Fibroblast of upper back skin (primary cell): Measurements from ENCODE around the gene RNF150.

ENCODE experiments used
- DNase-seq: peaks from one replicate; pipeline ENCODE4 v3.0.0-alpha.2; 2013

Gene RNF150

DNA sequence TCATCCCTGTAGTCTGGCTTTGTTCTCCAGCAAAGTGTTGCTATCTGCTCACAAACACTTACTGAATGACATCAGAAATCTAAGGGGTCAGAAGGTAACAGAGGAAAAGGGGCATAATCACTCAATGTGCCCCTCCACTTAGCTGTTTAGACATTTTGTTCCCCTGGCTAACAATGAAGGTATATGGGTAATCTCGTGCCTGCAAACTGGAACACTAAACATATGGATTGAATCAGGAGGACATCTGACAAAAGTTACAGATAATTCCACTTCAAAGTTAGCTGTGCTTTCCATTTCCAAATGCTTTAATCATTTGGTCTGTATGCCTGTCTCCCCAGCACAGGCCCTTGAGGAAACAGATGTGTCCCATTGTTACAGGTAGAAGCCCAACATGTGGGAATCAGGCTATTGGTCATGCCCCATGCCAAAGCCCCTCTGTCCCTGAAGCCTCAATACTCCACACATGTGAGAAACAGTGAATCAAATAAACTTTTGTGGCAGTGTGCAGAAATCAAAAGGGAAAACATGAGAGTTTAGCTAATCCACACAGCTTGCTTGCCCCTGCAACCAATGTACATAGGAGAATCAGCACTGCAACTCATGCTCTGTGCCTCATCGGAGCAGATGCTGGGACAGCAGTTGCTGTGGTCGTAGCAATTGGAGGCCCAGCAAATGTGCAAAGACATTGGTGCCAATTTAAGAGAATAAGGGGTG is 111.7 kb downstream of the RNF150 start:
- peak; percentile 67 for DNase-seq

DNA sequence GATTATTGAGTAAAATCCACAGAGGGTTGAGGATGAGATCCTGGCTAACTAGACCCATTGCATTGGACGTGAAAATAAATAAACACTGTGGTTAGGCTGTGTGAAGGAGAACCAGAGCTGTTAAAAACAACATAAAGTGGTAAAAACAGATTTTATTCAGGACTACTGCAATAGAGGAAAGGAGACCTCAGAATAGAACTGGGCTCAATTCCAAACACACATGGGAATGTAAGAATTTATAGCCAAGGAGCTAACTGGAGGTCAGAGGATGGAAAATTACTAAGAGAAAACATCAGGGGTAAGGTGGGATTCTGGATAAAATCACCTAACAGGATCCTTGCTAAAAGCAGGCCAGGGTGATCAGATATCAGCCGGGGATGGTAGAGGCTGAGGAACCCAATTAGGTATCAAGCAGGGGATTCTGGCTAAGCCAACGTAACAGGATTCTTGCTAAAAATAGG is 112.4 kb downstream of the RNF150 start:
- DNase-seq: peak; percentile 87

DNA sequence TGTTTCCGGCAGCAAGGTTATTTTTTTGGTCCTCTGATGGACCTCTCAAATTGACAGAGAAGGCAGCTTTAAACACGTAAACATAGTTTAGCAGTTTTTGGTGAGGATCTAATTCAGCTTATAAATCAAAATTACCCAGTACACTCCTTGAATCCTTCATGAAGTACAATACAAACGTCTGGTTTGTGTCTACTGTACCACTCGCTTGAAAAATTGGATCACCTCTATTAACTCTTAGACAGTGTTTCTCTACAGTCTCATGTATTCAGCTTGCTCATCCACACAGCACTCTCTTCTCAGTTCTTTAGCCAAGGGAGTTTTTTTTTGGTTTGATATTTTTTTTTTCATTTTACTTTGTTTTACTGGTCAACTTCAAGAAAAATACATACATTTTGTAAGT is 113.5 kb downstream of the RNF150 start:
- DNase-seq: no peak

DNA sequence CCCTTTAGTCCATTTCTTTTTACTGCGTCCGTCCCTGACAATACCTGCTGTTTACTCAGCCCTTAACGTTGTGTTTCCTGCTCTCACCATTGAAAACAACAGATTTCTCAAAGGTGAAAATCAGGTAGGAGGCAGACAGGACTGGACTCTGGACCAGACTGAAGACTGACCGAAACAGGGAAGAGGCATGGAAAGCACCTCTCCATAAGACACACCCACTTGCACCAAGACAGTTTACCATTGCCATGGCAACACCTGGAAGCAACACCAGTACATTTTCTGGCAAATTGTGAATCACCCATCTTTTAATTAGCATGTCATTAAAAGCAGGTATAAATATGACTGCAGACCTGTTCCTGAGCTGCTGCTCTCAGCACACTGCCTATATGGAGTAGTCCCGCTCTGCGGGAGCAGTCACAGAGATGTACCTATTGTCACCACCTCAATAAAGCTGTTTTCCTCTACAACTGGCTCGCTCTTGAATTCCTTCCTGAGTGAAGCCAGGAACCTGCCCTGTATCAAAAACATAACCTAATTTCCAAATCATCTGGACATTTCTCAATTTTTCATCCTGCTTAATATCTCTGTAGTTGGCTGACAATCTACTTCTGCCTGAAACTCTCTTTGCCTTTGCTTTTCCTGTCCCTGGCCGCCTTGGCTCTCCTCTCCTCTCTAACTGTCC is 117.0 kb downstream of the RNF150 start:
- no peak for DNase-seq

DNA sequence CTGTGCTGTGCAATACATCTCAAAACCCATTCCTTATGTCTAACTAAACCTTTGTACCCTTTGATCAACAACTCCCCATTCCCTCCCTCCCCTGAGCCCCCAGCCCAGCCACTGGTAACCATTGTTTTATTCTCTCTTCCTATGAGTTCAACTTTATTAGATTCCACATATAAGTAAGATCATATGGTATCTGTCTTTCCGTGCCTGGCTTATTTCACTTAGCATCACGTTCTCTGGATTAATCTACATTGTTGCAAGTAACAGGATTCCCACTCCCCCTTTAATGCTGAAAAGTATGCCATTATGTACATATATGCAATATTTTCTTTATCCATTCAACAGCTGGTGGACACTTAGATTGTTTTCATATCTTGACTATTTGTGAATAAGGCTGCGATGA is 119.4 kb downstream of the RNF150 start:
- DNase-seq: no peak

DNA sequence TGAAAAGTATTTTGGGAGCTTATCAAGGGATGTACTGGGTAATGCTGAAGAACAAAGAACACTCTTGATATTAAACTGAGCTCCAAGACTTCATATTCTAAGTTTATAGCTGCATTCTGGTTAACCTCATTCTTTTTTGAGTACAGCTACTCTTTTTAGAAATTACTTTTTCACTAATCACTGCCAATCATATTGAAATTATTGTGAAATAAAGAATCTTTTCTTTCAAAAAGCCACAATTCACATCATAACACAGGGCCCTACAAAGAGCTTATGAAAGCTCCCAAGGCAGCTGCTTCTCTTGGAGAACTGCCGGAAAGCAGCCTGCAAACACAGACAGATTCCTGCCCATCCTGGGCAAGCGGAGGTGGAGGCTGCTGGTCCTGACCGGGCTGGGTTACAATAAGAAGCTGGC is 121.4 kb downstream of the RNF150 start:
- no peak for DNase-seq

DNA sequence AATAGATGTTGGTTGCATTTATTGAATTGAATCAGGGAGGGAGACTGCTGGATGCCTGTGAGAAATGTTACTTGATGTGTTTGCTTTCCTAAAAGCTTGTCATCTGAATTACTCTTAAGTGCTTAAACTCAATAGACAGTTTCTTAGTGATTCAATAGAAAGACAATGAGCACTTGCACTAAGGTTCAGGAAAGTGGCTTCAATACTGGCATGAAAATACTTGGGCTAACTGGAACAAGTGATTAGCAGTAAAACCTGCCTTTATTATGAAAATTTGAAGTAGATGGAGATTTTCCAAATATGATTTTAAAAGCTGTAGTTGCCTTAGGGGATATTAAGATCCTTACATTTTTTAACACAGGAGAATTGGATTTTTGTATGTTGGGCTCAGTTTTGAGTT is 123.3 kb downstream of the RNF150 start:
- DNase-seq: no peak

DNA sequence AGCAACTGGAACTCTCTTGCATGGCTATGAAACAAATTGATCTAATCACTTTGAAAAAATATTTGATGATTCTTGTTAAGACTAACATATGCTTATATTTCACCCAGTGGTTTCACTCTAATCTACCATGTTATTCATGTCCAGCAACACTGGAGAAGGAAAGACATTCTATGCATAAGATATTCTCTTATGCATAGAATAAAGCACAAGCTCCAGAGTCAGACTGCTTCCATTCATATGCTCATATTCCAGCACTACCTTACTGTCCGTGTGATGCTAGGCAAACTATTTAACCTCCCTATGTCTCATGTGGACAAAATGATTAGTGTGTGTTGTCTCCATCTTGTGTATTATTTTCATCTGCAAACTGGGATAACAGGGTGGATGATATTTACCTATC is 124.1 kb downstream of the RNF150 start:
- no peak for DNase-seq

DNA sequence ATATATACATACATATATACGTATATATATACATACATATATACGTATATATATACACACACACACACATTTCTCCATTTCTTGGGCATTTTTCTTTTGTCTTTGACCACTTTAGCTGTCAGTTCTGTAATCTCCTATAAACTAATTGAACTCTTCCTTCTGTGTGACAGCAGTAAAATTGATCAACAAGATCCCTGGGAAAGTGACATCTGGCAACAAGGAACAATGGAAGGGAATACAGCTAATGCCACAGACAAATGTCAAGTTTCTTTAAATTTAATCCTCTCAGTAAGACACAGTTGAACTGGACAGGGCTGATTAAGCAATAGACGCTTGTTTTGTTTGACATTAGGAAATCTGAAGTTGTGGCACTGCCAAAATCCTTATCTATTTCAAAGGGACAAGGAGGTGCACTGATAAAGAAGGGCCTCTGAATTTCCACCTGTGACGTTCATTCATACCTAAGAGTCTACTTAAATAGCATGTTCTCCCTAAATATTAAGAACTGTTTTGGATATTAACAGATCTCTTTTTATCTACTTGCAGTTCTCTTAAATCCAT is 126.9 kb downstream of the RNF150 start:
- no peak for DNase-seq

DNA sequence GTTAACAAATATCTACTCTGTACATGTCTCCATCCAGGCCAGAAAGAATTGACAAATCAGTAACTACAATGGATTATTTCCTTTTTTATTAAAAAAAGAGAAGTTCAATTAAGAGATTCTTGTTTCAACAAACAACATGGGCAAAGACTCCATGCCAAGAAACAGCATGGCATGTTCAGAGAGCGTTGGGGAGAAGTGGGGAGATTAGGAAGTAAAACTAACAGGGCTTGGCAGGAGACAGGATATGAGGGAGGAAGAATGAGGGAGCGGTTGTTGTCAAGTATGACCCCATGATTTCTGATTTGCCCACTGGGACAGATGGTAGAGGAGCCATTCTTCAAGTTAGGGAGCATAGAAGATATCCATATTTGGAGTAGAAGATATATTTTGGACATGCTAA is 128.4 kb downstream of the RNF150 start:
- no peak for DNase-seq

DNA sequence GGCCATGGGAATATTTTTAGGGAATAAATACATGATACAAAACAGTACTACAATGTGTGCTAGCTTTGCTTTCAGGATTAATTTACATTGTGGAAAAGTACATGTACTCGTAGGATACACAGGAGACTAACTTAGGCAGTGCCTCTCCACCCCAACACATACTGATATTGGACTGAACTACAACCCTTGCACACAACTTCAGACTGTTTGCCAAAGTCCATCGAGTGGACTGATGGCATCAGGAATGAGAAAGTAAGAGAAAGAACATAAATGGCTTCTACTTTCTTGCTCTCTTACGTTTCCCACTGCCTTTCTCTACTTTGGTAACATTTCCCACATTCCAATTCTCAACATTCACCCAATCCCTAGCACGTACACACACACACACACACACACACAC is 130.1 kb downstream of the RNF150 start:
- no peak for DNase-seq

DNA sequence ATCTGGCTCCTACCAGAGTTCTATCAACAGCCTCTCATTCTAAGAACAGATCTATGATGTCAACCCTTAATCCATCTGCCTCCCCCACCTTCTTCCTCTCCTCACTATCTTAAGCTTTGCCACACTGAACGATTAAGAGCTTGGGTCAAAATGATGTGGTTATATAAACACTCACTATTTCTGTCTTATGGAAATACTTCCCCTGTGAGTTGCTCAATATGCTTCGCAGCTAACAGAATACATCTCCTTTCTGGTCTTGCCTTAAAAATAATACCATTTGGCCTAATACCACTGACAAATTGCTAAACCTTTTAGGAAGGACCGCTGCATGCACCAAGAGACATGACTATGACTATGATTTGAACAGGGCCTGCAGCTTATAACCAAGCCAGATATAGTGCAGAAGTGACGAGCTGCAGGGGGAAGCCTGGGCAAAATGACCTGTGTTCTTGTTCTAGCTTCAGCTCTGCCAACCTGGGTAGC is 130.9 kb downstream of the RNF150 start:
- DNase-seq: peak; percentile 86

DNA sequence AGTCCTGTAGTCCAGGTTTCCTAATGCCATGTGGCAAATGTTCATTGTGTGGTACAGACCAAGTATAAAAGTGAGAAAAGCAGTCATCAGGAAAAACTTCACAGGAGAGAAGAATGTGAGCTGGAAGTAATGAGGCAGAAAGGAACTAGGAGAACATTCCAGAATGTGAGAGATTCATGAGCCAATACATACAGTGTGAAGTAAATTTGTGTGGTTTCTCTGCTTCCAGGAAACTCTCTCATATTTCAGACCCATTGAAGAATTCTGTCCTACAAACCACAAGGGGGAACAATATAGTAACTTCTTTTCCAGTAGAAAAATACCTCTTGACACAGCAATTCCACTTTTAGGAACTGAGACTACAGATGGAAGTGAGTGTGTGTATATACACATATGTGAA is 136.5 kb downstream of the RNF150 start:
- peak; percentile 90 for DNase-seq

DNA sequence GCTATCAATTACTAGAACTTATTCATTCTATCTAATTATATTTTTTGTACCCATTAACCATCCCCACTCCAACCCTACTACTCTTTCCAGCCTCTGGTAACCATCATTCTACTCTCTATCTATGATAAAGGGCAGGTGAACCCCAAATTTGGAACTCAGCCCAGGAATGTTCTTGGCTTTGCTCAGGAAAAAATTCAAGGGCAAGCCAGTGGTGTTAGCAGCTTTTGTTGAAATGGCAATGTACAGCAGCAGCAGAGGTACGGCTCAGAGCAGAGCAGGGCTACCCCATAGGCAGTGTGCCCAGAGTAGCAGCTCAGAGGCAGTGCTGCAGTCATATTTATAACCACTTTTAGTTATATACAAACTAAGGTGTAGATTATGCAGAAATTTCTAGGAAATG is 138.2 kb downstream of the RNF150 start:
- DNase-seq: no peak

DNA sequence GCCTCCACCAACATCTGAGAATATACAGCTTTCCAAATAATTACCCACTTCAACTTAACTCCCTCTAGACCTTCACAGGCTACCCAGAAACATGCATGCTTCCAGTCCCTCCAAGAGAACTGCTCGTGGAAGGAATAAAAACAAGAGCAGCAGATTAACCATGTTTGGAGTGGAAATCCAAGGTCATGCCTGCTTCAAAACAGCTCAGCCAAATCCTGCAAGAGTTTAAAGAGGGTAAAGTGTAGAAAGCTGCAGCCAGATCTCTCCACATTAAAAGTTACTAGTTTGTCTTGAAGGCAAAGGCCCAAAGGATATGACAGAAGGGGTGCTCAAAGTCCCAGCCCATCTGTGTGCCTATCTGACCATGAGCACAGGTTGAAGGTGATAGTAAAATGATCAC is 139.3 kb downstream of the RNF150 start:
- no peak for DNase-seq

DNA sequence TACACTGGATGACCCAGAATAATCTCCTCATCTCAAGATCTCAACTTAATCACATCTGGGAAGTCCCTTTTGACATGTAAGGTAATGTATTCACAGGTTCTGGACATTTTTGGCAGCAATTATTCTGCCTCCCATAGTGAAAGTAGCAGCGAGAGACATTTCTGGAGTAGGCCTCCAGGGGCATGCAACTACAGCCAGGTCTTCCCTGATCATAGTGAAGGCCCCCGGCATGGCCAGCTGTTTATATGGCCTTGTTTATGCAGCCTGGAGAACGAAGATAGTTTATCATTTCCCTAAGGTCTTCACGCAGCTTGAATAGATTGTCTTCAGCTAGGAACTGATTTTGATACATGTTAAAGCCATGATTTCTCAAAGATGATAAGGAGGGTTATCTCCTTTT is 139.9 kb downstream of the RNF150 start:
- no peak for DNase-seq

DNA sequence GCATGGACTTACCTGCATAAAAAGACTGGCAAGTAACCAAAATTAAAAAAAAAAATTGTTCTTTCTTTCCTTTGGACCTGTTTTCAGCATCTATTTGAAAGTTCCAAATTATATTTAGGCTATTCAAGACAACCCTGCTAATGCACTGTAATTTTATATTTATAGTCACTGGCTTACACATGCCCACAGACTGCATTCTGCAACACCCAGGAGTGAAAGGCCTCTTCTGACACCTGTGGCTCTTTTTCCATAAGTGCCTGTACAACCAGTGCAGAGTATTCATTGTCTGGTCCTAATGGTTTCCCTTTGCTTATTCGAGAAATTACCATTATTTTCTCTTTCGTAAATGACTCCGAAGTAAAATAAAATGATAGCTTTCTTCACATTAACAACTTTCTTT is 143.3 kb downstream of the RNF150 start:
- DNase-seq: no peak

DNA sequence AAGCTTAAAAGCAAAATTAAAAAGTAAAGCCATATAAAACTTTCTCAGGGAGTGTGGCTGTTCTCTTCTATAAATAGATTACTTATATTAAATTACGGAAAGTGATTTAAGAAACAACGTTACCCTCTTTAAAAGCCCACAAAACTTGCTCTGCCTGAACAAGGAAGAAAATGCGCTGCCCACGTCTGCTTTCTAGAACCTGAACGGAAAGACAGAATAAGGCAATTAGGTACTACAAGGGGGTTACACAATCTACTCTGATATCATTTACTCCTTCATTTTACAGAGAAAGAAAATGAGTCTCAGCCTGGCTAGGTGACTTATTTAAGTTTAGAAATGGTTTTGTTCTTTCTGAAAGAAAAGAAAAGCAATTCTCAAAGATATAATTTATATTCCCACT is 147.2 kb downstream of the RNF150 start:
- DNase-seq: no peak

DNA sequence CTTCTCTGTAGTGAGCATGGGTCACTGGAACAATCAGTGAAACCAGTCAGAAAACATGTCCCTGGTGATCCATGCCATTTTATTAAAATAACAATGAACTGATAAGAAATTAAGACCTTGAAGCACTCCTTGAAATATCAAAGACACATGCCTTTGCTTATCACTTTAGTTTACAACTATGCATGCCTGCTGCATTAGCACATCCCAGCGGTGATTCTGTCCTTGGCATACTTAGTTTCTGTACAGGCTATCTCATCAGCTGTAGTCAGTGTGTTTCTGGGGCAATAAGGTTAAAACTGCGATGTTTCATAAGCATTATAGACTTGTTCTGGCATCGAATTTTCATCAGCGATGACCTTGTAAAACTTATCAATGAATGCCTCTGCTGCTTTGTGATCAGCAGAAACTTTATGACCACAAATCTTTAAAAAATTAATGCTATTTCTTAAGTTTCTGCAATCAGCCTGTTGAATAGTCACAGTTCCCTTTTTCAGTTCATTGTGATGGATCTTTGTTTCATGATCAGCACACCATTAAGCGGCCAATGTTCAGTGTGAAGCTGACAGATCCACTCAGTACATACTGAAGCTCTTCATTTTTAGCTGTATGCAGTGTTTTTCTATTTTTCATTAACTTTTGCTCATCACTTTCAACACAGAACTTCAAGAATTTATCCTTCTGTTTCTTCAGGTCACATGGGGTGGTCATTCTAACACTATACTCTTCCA is 150.5 kb downstream of the RNF150 start:
- DNase-seq: no peak

DNA sequence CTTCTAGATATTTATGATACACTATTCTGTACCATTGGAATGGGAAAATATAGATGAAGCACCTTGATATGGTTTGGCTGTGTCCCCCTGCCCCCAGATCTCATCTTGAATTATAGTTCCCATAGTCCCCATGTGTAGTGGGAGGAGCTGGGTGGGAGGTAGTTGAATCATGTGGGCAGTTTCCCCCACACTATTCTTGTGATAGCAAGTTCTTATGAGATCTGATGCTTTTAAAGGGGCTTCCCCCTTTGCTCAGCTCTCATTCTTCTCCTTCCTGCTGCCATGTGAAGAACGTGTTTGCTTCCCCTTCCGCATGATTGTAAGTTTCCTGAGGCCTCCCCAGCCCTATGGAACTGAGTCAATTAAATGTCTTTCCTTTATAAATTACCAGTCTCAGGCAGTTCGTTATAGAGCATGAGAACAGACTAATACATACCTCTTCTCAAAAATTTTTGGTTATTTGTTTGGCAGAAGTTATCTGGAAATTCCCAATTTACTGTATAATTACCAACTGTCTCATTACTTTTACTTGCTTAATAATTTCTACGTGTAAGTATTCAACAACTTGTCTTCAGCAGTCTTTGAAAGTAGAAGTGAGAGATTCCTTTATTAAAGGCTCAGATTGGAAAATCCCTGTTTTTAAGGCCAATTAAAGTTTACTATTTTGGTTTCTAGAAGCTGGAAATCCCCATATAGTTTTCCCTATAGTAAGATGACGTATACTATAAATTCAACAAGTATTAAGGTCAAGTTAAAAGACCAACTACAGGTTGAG is 152.7 kb downstream of the RNF150 start:
- no peak for DNase-seq

DNA sequence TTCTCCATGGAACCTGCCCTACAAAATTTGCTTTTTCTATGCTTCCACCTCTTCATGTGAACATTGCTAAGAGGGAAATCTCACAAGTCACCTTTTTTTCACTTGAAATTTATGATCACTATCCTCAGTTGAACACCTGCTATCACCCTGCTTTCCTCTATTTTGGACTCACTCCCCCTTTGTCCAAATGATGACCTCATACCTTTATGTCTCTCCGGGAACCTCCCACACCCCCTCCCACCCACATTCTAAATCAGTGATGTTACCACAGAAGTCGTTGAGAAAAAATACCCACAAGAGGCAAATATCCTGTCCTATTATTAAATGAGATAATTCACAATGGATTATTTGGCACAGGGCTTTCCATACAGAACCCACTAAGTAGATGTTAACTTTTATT is 156.5 kb downstream of the RNF150 start:
- DNase-seq: no peak

DNA sequence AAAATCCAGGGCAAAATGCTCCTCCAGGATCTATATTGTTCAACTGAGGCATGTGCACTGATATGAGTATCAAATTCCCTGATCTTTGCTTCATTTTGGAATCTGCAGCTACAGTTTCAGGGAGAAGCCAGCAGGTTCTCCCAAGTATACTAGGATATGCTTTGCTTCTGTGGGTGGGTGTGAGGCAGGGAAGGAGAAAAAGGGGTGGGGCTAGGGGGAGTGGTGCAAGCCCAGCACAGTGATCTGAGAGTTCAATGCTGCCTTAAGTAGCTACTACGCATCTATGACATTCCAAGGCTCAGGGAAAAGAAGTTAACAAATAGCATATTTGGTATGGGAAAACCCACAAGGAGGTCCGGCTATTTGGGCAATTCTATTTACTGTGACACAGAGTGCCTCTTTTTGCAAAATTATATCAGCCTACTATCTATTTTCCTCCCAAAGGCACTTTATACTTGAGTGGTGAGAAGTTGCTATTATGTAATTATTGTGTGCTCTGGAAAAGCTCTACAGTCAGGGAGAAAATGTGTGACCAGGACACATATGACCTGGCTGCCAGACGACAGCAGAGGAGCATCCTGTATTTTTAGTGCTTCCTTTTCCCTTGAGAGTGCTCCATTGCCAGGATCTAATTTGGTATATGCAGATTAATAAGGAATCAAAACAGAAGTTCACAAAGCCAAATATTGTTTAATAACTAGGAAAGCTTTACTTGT is 162.0 kb downstream of the RNF150 start:
- DNase-seq: no peak
